ENCODE results near the gene CEP112.
A peak's percentile ranks its signal among the peaks of the same experiment; 100 is the strongest.

Gene CEP112

DNA sequence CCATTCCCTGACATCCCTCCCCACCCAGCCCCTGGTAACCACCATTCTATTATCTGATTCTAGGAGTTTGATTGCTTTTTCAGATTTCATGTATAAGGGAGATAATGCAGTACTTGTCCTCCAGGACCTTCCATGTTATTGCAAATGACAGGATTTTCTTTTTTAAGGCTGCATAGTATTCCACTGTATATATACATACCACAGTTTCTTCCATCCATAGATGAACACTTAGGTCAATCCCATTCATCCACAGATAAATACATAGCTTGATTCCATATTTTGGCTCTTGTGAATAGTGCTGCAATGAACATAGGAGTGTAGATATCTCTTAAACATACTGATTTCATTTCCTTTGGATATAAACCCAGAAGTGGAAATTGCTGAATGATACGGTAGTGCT, 183.3 kb downstream of the CEP112 start:
- H3F3A ChIP-seq (ENCODE audit: insufficient read depth, low read length), result no peaks in the 10 kb centered on the region
- H3K9ac ChIP-seq (ENCODE audit: low read length), result no peak overlapping the region
- H3K4me3 ChIP-seq (ENCODE audit: low read length), result no peak overlapping the region
- no peaks in the 10 kb centered on the region for H3K9me2 ChIP-seq (replicated peaks; ENCODE audit: insufficient read depth, low read length)
- no peaks in the 10 kb centered on the region for H4K20me1 ChIP-seq (ENCODE audit: insufficient read depth, low read length)
- no peak overlapping the region for H3K4me2 ChIP-seq (ENCODE audit: low read depth, low read length)
- no peaks in the 10 kb centered on the region for H3K79me2 ChIP-seq (ENCODE audit: low read length)
- H3K9me3 ChIP-seq (replicated peaks; ENCODE audit: insufficient read depth, low read length), result no peaks in the 10 kb centered on the region
- no peak overlapping the region for H2AFZ ChIP-seq (ENCODE audit: low read length)
- H3K27ac ChIP-seq (ENCODE audit: low read length), result no peak overlapping the region
- H3K4me1 ChIP-seq (ENCODE audit: low read length), result peaks cover 9% of the 10 kb centered on the region; the same call in 1 of the 2 replicates
- H3K27me3 ChIP-seq (replicated peaks; ENCODE audit: insufficient read depth, low read length), result no peaks in the 10 kb centered on the region
- TF ChIP-seq EZH2 (optimal IDR thresholded peaks at IDR 0.05; ENCODE audit: low read depth, low read length) (no peak), EZH2phosphoT487 (IDR thresholded peaks at IDR 0.05; ENCODE audit: low read length) (no peak)
- TF ChIP-seq, protein P1, sequence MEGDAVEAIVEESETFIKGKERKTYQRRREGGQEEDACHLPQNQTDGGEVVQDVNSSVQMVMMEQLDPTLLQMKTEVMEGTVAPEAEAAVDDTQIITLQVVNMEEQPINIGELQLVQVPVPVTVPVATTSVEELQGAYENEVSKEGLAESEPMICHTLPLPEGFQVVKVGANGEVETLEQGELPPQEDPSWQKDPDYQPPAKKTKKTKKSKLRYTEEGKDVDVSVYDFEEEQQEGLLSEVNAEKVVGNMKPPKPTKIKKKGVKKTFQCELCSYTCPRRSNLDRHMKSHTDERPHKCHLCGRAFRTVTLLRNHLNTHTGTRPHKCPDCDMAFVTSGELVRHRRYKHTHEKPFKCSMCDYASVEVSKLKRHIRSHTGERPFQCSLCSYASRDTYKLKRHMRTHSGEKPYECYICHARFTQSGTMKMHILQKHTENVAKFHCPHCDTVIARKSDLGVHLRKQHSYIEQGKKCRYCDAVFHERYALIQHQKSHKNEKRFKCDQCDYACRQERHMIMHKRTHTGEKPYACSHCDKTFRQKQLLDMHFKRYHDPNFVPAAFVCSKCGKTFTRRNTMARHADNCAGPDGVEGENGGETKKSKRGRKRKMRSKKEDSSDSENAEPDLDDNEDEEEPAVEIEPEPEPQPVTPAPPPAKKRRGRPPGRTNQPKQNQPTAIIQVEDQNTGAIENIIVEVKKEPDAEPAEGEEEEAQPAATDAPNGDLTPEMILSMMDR (IDR thresholded peaks at IDR 0.05; ENCODE audit: low read length), result no peak
- H3K36me3 ChIP-seq (replicated peaks; ENCODE audit: insufficient read depth, low read length), result no peaks in the 10 kb centered on the region
- DNase-seq, result no peak

DNA sequence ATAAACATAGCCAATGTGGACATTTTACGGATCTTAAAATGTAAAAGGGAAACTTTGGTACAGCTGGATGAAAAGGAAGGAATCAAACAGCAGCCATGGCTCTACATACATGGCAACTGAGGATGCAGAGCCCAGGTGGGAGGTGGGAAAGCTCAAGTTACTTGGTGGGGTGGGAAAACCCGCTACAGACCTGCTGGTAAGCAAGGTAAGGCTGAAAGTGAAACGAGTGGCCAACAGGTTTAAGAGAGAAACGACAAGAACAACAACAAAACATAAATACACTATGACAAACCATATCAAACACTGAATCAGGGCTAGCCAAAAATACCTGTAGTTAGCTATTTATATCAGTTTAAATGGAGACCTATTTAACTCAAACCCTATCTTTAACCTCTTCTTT, 185.3 kb downstream of the CEP112 start:
- Histone ChIP-seq H2AFZ (ENCODE audit: low read length) (peak overlapping the region; percentile 48; the same call in 1 of the 2 replicates), H3F3A (ENCODE audit: insufficient read depth, low read length) (no peaks in the 10 kb centered on the region), H4K20me1 (ENCODE audit: insufficient read depth, low read length) (no peaks in the 10 kb centered on the region), H3K79me2 (ENCODE audit: low read length) (no peaks in the 10 kb centered on the region), H3K9me2 (replicated peaks; ENCODE audit: insufficient read depth, low read length) (no peaks in the 10 kb centered on the region), H3K9me3 (replicated peaks; ENCODE audit: insufficient read depth, low read length) (no peaks in the 10 kb centered on the region), H3K4me1 (ENCODE audit: low read length) (peaks cover 12% of the 10 kb centered on the region; the same call in 1 of the 2 replicates), H3K27ac (ENCODE audit: low read length) (no peak overlapping the region), H3K4me2 (ENCODE audit: low read depth, low read length) (peak overlapping the region; percentile 50; the same call in 1 of the 2 replicates), H3K4me3 (ENCODE audit: low read length) (peak overlapping the region; percentile 23; the same call in 1 of the 2 replicates), H3K27me3 (replicated peaks; ENCODE audit: insufficient read depth, low read length) (no peaks in the 10 kb centered on the region), H3K9ac (ENCODE audit: low read length) (no peak overlapping the region), H3K36me3 (replicated peaks; ENCODE audit: insufficient read depth, low read length) (no peaks in the 10 kb centered on the region)
- DNase-seq, result peak; percentile 48
- TF ChIP-seq EZH2 (optimal IDR thresholded peaks at IDR 0.05; ENCODE audit: low read depth, low read length), result no peak
- TF ChIP-seq, protein P1 (IDR thresholded peaks at IDR 0.05; ENCODE audit: low read length), result no peak
- TF ChIP-seq EZH2phosphoT487 (IDR thresholded peaks at IDR 0.05; ENCODE audit: low read length), result no peak

DNA sequence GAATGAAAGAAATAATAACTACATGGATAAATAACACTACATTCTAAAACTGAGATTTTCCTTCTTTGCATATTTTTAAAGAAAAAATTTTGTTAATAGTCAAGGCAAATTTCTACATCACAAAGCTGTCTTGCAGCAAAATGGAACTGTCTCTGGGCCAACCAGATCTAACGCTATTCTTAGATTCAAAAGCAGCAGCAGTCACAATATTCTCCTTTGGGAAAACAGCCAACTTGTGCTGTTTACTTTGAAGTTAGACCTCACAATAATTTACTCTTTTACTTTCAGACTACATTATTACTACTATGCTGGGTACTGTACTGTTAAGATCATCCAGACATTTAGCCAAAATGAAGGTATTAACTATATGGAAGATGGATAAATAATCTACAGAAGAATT, 189.1 kb downstream of the CEP112 start:
- Histone ChIP-seq H2AFZ (ENCODE audit: low read length) (no peak overlapping the region), H3K4me2 (ENCODE audit: low read depth, low read length) (no peak overlapping the region), H4K20me1 (ENCODE audit: insufficient read depth, low read length) (no peaks in the 10 kb centered on the region), H3F3A (ENCODE audit: insufficient read depth, low read length) (no peaks in the 10 kb centered on the region), H3K27ac (ENCODE audit: low read length) (no peak overlapping the region), H3K79me2 (ENCODE audit: low read length) (no peaks in the 10 kb centered on the region), H3K4me3 (ENCODE audit: low read length) (no peak overlapping the region), H3K9me3 (replicated peaks; ENCODE audit: insufficient read depth, low read length) (no peaks in the 10 kb centered on the region), H3K9me2 (replicated peaks; ENCODE audit: insufficient read depth, low read length) (no peaks in the 10 kb centered on the region), H3K4me1 (ENCODE audit: low read length) (peaks cover 12% of the 10 kb centered on the region; the same call in 1 of the 2 replicates), H3K27me3 (replicated peaks; ENCODE audit: insufficient read depth, low read length) (no peaks in the 10 kb centered on the region), H3K9ac (ENCODE audit: low read length) (no peak overlapping the region), H3K36me3 (replicated peaks; ENCODE audit: insufficient read depth, low read length) (no peaks in the 10 kb centered on the region)
- DNase-seq, result no peak
- no peak for TF ChIP-seq EZH2phosphoT487 (IDR thresholded peaks at IDR 0.05; ENCODE audit: low read length)

DNA sequence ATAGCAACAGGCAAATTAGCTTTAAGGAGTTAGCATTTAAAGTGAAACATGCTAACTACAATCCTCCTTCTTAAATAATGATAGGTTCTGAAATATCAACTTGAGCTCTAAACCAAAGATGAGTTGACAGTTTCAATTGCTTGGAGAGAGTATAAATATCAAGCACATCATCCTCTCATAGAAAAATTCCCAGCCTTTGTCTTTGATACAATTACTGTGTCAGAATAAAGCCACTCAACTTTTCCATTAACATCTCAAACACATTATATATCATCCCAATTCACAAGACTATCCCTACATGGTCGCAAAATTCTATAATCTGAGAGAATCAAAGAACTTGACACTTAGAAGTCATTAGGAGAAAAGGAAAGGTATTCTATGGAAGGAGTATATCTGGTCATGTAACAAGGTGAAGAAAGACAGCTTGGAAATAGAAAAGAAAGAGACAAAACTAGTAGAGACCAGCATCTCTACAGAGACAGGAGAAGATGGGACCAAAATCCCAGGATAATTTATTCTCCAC, 189.8 kb downstream of the CEP112 start:
- Histone ChIP-seq H3K9me3 (replicated peaks; ENCODE audit: insufficient read depth, low read length) (no peaks in the 10 kb centered on the region), H3K4me3 (ENCODE audit: low read length) (no peak overlapping the region), H3K79me2 (ENCODE audit: low read length) (no peaks in the 10 kb centered on the region), H3K4me1 (ENCODE audit: low read length) (0 out of 2 replicates have a peak, but pooled peaks cover 7% of the 10 kb centered on the region), H3K27ac (ENCODE audit: low read length) (no peak overlapping the region), H3K27me3 (replicated peaks; ENCODE audit: insufficient read depth, low read length) (no peaks in the 10 kb centered on the region), H4K20me1 (ENCODE audit: insufficient read depth, low read length) (no peaks in the 10 kb centered on the region), H3F3A (ENCODE audit: insufficient read depth, low read length) (no peaks in the 10 kb centered on the region), H3K9ac (ENCODE audit: low read length) (no peak overlapping the region), H3K36me3 (replicated peaks; ENCODE audit: insufficient read depth, low read length) (no peaks in the 10 kb centered on the region), H3K4me2 (ENCODE audit: low read depth, low read length) (peak overlapping the region; percentile 8; the same call in 1 of the 2 replicates), H2AFZ (ENCODE audit: low read length) (no peak overlapping the region), H3K9me2 (replicated peaks; ENCODE audit: insufficient read depth, low read length) (no peaks in the 10 kb centered on the region)
- DNase-seq, result no peak
- TF ChIP-seq EZH2phosphoT487 (IDR thresholded peaks at IDR 0.05; ENCODE audit: low read length), result no peak
- no peak for TF ChIP-seq EZH2 (optimal IDR thresholded peaks at IDR 0.05; ENCODE audit: low read depth, low read length)
- TF ChIP-seq, protein P1 (IDR thresholded peaks at IDR 0.05; ENCODE audit: low read length), result no peak

All from MM.1S (cell line).